Right atrium auricular region (tissue), 2 donors: ENCODE results near the gene ADGRF3. TPM values are rescaled to one million over a fixed set of nuclear protein-coding genes. Genes with fewer than 3 reads are reported as not detected.
"Not testable (repeated sequence)": the region's sequence is repeated elsewhere in the genome, so short reads cannot be mapped to it uniquely, and the experiment has no call there.

Experiments used
- DNase-seq: peaks from one replicate; pipeline ENCODE4 v3.0.0-alpha.2; 2019; ENCODE audit warnings: low spot score
- H3K27ac ChIP-seq, 2 donors: fragments of 200-600 bp; sonication (generic); 1 replicate in 1 of 2; 2 replicates in 1 of 2; pipeline ENCODE4 v1.5.1; 2016 to 2019
- H3K27me3 ChIP-seq, 2 donors: fragments of 200-600 bp; sonication (generic); one replicate each; pipeline versions ENCODE4 v1.5.1 to v1.6.0; 2017 to 2019
- H3K36me3 ChIP-seq: fragments of 200-600 bp; sonication (generic); one replicate; pipeline ENCODE4 v1.5.1; 2016
- H3K4me1 ChIP-seq, 2 donors: fragments of 200-600 bp; sonication (generic); one replicate each; pipeline versions ENCODE4 v1.5.1 to v1.6.0; 2017 to 2019
- H3K4me3 ChIP-seq, 2 donors: fragments of 200-600 bp; sonication (generic); 1 replicate in 1 of 2; 2 replicates in 1 of 2; pipeline ENCODE4 v1.5.1; 2017 to 2019; ENCODE audit warnings: mild to moderate bottlenecking in 1 of 2, moderate library complexity in 1 of 2
- H3K9me3 ChIP-seq, 2 donors: fragments of 200-600 bp; sonication (generic); one replicate each; pipeline ENCODE4 v1.5.1; 2019
- total RNA-seq, 2 donors: library from RNA; depleted of rRNA; stranded (reverse); fragments of >200 nt; gene quantifications; one replicate each; pipeline ENCODE4 v1.1.0, GENCODE V29; 2016
- TF ChIP-seq, protein P1 (sequence below), 2 donors: fragments of 200-600 bp; sonication (generic); IDR thresholded peaks; one replicate each; pipeline ENCODE4 v1.5.1; 2019; ENCODE audit warnings: antibody characterized with exemption in 2 of 2

ADGRF3 gene
- total RNA-seq, 2 donors from 2014 or later = not detected

GRCh38 chr2:26309921-26310320, 36.7 kb downstream of the ADGRF3 start:
- H3K36me3 ChIP-seq = no peaks in the 10 kb centered on the region
- H3K9me3 ChIP-seq = no peaks in the 10 kb centered on the region
- DNase-seq = no peak
- H3K27ac ChIP-seq = no peak overlapping the region
- no peaks in the 10 kb centered on the region for H3K4me1 ChIP-seq
- H3K4me3 ChIP-seq = no peak overlapping the region
- no peaks in the 10 kb centered on the region for H3K27me3 ChIP-seq
- TF ChIP-seq, protein P1, sequence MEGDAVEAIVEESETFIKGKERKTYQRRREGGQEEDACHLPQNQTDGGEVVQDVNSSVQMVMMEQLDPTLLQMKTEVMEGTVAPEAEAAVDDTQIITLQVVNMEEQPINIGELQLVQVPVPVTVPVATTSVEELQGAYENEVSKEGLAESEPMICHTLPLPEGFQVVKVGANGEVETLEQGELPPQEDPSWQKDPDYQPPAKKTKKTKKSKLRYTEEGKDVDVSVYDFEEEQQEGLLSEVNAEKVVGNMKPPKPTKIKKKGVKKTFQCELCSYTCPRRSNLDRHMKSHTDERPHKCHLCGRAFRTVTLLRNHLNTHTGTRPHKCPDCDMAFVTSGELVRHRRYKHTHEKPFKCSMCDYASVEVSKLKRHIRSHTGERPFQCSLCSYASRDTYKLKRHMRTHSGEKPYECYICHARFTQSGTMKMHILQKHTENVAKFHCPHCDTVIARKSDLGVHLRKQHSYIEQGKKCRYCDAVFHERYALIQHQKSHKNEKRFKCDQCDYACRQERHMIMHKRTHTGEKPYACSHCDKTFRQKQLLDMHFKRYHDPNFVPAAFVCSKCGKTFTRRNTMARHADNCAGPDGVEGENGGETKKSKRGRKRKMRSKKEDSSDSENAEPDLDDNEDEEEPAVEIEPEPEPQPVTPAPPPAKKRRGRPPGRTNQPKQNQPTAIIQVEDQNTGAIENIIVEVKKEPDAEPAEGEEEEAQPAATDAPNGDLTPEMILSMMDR (IDR thresholded peaks at IDR 0.05) = no peak

DNA sequence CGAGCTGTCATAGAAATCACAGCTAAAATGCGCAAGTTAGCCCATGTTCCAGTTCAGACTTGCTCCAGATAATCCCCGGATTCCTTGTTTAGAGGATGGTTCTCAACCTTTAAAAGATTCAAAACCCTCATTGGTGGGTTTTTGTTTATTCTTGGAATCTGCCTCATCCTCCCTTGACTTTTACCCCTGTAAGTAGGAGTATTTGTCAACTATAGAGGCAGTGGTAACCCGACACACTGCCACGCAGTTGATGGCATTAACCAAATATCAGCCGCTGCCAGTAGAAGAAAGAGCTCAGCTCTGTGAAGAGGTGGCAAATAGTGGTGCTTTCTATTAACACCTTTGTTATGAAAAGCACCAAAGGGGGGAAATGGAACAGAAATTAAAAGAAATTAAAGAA, 41.0 kb downstream of the ADGRF3 start:
- TF ChIP-seq, protein P1 (IDR thresholded peaks at IDR 0.05) = no peak
- Histone ChIP-seq H3K36me3 (no peaks in the 10 kb centered on the region), H3K9me3 (no peaks in the 10 kb centered on the region), H3K27me3 (no peaks in the 10 kb centered on the region), H3K27ac (no peak overlapping the region), H3K4me1 (peaks cover 0 to 2% of the 10 kb centered on the region in 2 donors), H3K4me3 (no peak overlapping the region)
- no peak for DNase-seq

DNA sequence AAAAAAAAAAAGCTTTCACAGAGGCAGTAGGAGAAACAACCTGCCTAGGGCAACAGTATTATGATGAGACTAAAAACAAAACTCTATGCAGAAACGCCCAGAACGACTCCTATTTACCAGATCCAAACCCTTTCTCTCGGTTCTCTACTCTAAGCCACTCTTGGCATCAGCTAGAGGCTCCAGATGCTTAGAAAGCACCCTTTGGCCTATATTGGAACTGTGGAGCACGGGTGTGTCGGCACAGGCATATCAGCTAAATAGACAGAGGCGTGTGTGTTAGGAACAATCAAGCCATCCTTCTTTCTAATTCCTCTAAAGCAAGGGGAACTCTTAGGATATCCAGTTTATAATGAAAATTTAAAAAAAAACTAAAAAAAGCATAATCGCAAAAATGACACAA, 41.5 kb downstream of the ADGRF3 start:
- not testable (repeated sequence) for DNase-seq, H3K27me3 ChIP-seq, H3K9me3 ChIP-seq, H3K4me3 ChIP-seq, H3K36me3 ChIP-seq, H3K27ac ChIP-seq, H3K4me1 ChIP-seq

- Histone ChIP-seq H3K9me3 (no peaks in the 10 kb centered on the region), H3K27me3 (no peaks in the 10 kb centered on the region), H3K27ac (no peak overlapping the region), H3K4me1 (peaks cover 0 to 12% of the 10 kb centered on the region in 2 donors), H3K4me3 (no peak overlapping the region), H3K36me3 (no peaks in the 10 kb centered on the region)
- TF ChIP-seq, protein P1 (IDR thresholded peaks at IDR 0.05) = no peak
- no peak for DNase-seq
Measured at GRCh38 chr2:26302846-26303245, 43.7 kb downstream of the ADGRF3 start.

GRCh38 chr2:26300234-26300925, 46.2 kb downstream of the ADGRF3 start:
- peaks cover 0 to 12% of the 10 kb centered on the region in 2 donors for H3K4me1 ChIP-seq
- peak overlapping the region in 1 of 2 donors; percentile 61 for H3K4me3 ChIP-seq
- TF ChIP-seq, protein P1 (IDR thresholded peaks at IDR 0.05) = no peak
- no peaks in the 10 kb centered on the region for H3K9me3 ChIP-seq
- H3K27me3 ChIP-seq = no peaks in the 10 kb centered on the region
- H3K27ac ChIP-seq = peak overlapping the region; percentile 54 to 72
- H3K36me3 ChIP-seq = no peaks in the 10 kb centered on the region
- no peak for DNase-seq

DNA sequence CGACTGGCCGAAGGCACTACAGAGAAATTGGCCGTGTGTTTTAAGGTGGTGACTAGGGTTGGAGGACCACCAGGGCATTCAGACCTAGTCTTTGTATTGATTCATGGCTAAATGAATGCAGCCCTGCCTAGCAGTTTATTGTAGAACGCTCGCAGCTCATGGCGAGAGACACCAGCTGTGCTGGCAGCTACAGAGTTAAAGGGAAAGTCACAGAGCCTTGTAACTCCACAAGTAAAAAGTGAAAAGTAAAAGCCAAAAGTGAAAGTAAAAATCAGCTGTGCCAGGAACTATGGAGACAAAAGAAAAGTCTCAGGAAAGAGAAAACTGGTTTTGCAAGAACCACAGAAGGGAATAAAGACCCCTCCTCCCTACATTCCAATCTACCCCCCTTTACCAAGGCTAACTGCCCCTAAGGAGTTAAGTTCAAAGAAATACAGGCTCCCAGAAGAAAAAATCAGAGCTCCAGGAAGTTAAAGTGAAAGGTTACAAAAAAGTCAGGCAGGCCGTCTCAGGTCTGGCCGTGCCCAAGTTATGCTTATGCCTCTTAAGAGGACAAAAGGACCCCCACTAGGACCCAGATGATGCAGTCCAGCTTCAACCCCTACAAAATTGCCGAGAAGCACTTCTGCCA, 47.0 kb downstream of the ADGRF3 start:
- Histone ChIP-seq H3K27me3 (no peaks in the 10 kb centered on the region), H3K9me3 (no peaks in the 10 kb centered on the region), H3K4me1 (peaks cover 0 to 12% of the 10 kb centered on the region in 2 donors), H3K4me3 (peak overlapping the region; percentile 46 to 61), H3K36me3 (no peaks in the 10 kb centered on the region), H3K27ac (peak overlapping the region; percentile 54 to 72)
- TF ChIP-seq, protein P1 (IDR thresholded peaks at IDR 0.05) = no peak
- no peak for DNase-seq
